ENCODE measurements around the gene EXD2.
"Not testable (repeated sequence)": the region's sequence is repeated elsewhere in the genome, so short reads cannot be mapped to it uniquely, and the experiment has no call there.

Gene EXD2

DNA sequence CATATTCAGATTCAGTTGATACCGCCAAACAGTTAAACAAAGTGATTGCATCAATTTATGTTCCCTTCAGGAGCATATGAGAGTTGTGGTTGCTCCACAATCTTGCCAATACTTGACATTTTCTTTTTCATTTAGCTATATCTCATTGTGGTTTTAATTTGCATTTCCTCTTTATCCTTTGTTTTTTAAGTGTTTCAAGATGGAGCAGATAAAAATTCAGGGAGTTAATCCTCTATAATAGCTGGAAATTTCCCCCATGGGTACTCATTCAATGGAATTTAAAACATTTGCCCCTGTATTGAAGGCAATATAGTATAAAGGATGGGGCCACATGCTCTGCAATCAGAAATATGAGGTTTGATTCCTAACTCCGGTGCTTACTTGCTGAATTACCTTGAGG, 1.1 kb upstream of the EXD2 start:
- DNase-seq, result no peak

GRCh38 chr14:69193721-69194120, 2.4 kb downstream of the EXD2 start:
- DNase-seq, result no peak

DNA sequence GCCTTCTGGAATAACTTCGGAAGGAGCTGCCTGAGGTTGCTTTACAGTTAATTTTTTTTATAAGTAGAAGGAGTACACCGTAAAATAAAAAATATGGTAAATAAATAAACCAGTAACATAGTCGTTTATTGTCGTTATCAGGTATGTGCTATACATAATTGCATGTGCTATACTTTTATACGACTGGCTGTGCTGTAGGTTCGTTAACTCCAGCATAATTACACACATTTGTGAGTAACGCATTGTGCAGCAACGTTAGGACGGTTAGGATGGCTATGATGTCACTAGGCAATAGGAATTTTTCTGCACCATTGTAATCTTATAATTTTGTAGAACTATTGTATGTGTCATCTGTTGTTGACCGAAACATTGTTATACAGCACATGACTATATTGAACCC, 8.5 kb downstream of the EXD2 start:
- no peak for DNase-seq

- DNase-seq, result no peak
Observed at GRCh38 chr14:69204753-69205152, 13.5 kb downstream of the EXD2 start.

- DNase-seq, result no peak
Observed at GRCh38 chr14:69207435-69208041, 16.2 kb downstream of the EXD2 start.

DNA sequence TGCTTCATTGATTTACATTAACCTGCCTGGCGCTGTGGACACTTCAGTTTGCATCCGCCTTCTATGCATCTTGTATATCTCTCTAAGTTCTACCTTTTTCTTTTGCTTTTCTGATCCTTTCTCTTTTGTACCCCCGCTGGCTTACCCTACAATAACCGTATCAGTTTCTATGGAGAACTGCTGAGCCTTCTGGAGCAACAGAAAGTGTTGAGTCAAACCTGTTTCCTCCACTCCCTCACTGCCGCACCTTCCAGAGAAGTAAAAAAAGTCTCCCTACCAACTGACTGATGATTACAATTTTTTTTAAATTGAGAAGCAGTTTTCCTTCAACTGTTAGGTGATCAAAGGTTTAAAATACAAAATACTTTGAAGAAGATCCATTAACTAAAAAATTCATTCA, 17.4 kb downstream of the EXD2 start:
- peak in 2 of 56 donors; percentile 0 to 2 for DNase-seq

DNA sequence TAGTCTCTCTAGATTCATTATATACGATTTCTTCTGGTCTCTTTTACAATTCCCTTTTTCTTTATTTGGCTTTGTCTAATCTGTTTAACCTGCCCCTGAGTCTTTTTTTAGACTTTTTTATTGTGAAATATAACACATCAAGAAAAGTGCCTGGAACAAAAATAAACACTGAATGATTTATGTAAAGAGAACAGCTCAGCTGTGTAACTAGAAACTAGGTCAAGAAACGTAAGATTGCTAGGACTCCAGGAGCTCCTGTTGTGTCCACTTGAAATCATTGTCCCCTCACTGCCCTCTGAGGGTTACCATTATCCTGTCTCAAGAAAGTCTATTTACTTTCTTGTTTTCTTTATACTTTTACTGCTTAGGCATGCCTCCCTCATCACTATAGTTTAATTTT, 23.1 kb downstream of the EXD2 start:
- no peak for DNase-seq

DNA sequence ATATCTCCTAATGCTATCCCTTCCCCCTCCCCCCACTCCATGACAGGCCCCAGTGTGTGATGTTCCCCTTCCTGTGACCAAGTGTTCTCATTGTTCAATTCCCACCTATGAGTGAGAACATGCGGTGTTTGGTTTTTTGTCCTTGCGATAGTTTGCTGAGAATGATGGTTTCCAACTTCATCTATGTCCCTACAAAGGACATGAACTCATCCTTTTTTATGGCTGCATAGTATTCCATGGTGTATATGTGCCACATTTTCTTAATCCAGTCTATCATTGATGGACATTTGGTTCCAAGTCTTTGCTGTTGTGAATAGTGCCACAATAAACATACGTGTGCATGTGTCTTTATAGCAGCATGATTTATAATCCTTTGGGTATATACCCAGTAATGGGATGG, 26.4 kb downstream of the EXD2 start:
- not testable (repeated sequence) for DNase-seq

GRCh38 chr14:69224946-69225345, 33.6 kb downstream of the EXD2 start:
- DNase-seq, result no peak

- no peak for DNase-seq
Observed at GRCh38 chr14:69226178-69226577, 34.9 kb downstream of the EXD2 start.

- DNase-seq, result no peak
Observed at GRCh38 chr14:69226736-69227135, 35.4 kb downstream of the EXD2 start.

DNA sequence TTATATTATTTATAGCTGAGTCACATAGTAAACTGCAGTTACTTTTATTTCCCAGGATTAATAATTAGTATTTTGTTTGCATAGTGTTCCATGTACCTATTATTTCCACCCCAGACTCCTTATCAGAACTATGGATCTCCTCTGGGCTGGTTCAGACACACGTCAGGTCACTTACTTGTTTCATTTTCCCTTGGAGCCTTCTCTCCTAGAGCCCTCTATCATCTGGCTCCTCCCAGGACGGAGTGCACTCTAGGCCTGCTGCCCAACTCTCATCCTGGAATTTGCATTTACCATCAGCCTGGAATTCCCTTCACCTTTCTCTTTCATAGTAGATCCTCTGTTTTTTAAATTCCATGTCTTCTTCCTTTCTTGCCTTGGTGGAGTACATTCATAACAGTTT, 40.2 kb downstream of the EXD2 start:
- no peak for DNase-seq

DNA sequence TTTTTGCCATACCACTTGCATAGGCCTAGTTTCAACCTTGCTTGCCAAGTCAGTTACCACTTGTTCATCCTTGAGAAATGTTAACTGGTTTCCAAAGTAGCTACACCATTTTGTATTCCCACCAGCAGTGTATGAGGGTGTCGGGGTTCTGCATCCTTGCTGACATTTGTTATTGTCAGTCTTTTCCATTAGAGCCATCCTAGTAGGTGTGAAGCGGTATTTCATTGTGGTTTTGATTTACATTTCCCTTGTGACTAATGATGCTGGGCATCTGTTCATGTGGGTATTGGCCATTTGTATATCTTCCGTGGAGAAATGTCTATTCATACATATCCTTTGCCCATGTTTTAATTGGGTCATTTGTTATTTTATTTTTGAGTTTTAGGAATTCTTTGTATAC, 41.1 kb downstream of the EXD2 start:
- DNase-seq, result no peak

DNA sequence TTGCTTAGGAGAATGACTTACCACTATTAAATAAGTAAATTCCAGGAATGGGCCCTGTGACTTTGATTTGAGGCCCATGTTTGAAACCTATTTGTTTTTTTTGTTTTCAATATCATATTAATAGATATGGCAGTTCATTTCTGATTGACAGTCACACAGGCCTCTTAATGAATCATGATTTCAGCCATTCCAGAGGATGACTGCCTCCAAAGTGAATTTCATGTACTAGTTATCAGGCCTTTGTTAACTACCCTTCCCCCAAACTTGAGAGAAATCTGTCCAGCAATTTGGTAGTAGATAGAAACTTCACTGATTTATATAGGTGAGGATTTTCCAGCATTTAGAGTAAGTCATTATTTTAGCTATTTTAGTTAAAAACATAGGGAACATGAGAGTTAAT, 42.8 kb downstream of the EXD2 start:
- no peak for DNase-seq

DNA sequence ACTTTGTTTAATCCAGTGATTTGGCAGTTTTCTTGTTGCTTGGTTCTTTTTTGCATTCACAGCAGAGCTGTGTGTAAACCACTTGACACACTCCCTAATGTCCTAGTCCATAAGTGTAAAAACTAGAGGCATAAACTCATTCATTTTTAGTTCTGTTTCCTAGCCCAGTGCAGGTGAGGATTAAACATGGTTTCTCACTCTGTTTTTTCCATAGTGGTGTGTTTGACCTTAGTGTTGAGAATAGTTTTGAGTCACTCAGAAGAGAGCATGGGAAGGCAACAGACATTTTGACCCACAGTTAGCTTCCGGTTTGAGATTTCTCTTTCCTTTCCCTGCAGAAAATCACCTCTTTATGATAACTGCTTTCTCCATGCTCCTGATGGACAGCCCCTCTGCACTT, 44.4 kb downstream of the EXD2 start:
- no peak for DNase-seq

GRCh38 chr14:69237142-69237541, 45.8 kb downstream of the EXD2 start:
- no peak for DNase-seq

- no peak for DNase-seq
Observed at GRCh38 chr14:69237584-69237983, 46.3 kb downstream of the EXD2 start.

DNA sequence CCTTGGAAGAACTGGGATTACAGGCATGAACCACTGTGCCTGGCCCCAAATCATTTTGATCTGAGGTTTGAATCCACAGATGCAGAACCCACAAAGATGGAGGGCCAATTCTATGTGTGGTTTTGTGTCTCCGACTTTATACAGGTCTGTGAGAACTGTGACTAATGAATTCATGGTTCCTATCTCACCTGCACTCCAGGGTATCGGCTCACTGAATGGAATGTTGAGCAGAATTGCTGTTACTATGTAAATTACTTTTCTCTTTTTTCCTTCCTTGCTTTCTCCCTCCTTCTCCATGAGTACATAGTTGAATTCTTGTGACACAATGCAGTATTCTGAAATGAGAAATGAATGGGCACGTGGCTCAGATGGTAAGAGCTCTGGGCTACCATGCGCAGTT, 47.6 kb downstream of the EXD2 start:
- no peak for DNase-seq

DNA sequence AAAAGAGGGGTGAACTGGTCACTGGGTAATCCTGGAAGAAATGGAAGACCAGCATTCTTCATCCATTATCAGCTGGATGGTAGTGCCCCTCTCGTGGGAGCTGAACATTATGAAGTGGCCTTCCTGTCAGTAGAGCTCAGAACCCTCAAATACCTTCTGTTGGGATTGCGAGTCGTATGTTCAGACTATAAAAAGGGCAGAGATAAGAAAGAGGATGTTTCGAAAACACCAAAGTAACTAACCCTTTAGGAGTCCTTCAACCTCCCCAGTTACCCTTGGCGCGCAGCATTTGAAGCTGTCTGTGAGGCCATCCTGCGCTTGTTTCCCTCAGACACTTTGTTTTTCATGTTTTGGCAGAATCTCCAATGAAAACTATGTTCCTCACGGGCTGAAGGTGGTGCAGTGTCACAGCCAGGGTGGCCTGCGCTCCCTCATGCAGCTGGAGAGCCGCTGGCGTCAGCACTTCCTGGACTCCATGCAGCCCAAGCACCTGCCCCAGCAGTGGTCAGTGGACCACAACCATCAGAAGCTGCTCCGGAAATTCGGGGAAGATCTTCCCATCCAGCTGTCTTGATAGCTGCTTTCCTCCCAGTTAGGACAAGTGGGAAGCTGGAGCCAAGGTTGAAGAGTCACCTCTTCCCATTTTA, 49.4 kb downstream of the EXD2 start:
- no peak for DNase-seq

GRCh38 chr14:69241577-69241976, 50.3 kb downstream of the EXD2 start:
- DNase-seq, result no peak

- peak in 28 of 56 donors; percentile 7 to 75 (median 26) for DNase-seq
Observed at GRCh38 chr14:69242311-69243224, 51.3 kb downstream of the EXD2 start.

- DNase-seq, result peak in 3 of 56 donors; percentile 6 to 39 (median 13)
Observed at GRCh38 chr14:69244946-69245345, 53.6 kb downstream of the EXD2 start.

DNA sequence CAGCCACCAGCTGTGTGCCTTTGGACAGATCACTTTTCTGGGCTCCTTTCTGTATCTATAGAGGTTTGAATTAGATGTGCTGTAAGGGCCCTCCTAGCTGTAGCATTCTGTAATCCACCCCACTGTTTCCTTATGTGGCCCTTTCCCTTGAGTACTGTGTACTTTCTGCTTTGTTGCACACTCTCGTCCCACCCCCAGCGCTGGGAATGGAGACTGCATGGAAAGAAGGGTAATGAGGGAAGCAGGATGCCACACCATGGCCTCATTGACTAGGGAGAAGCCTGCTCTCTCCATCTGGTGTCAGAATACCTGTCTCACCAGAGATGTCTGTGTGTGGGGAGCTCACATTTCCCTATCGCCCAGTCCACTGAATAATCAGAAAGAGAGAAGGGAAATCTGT, 55.0 kb downstream of the EXD2 start:
- DNase-seq, result no peak
